ENCODE results near the gene DEK.

The DEK gene

DNA sequence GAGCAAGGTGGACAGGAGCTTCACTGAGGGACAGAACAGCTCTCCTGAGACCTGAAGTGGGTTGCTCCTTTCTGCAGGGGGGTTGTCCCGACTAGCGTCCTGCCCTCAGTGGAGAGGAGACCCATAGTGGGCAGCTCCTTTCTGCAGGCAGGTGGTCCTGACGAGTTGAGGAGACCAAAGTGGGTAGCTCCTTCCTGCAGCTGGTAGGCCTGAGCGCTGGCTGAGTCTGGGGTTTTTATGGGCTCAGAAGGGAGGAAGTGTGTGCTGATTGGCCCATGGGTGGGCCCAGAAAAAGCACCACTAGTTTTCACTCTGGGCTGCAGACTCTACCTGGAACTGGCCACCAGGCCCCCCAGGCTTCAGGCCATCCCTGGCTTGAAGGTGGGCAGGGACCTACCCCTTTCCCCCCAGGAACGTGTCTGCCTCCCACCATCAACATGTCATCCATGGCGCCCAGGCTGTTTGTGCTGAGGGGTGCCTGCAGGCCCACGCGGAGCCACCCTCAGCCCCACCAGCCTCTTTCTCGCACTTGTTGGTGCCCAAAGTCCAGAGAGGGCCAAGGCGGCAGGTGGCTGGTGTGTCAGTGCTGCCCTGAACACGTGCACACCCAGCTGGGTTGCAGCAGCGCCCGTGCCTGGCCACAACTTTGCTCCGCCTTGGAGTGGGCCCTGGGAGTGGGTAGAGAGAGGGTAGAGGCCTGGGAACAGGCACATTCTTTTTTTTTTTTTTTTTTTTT lies 1.6 kb upstream of the DEK start:
- DNase-seq (ENCODE audit: low read depth) = no peak

DNA sequence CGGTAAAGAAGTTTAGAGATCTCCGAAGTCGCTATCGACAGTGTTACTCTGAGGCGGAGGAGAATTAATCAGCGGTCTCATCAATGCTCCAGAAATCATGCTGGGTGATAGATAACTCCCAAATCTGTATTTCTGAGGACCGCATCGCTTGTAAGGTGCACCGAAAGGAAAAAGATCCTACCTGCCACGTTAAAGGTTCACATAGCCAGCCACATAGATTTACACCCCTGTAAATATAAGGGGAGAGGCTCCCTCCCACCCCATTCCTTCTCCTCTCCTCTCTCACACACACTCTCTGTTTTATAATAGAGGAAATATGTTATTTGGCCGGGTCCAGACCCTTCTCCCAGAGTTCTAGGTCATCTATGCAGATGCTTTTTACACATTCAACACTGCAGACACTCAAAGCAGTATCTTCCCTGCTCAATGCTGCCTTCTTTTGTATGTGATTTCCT lies 620 bp upstream of the DEK start:
- DNase-seq (ENCODE audit: low read depth) = no peak

- DNase-seq (ENCODE audit: low read depth) = no peak
Measured at GRCh38 chr6:18263418-18264218, 712 bp downstream of the DEK start.

GRCh38 chr6:18262702-18263417 lies 1.5 kb downstream of the DEK start:
- peak; percentile 12 for DNase-seq (ENCODE audit: low read depth)

DNA sequence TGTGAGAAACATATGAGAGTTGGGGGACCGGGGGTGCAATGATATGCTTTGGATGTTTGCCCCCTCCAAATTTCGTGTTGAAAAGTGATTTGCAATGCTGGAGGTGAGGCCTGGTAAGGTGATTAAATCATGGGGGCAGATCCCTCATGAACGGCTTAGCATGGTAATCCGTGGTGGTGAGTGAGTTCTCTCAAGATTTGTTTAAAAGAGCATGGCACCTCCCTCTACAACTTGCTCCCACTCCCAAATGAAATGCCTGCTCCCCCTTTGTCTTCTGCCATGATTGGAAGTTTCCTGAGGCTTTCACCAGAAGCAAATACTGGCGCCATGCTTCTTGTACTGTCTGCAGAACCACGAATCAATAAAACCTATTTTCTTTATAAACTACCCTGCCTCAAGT lies 2.5 kb downstream of the DEK start:
- DNase-seq (ENCODE audit: low read depth) = no peak

DNA sequence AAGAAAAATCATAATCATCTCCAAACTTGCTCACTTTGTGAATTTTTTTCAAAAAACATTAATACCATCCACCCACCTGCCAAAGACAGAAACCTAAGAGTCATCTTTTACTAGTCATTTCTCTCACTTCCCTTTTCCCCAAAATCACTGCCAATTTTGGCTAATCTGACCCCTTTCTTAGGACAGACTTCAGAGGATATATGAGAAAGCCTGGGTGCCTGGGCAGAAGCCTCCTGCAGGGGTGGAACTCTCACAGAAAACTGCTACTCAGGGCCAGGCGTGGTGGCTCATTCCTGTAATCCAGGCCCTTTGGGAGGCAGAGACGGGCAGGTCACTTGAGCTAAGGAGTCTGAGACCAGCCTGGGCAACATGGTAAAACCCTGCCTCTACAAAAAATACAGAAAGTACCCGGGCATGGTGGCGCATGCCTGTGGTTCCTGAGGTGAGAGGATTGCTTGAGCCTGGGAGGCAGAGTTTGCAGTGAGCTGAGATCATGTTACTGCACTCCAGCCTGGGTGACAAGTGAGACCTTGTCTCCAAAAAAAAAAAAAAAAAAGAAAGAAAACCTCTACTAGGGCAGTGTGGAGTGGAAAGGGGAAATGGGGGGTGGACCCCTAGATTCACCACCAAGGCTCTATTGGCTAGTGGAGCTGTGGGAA lies 3.8 kb downstream of the DEK start:
- peak; percentile 12 for DNase-seq (ENCODE audit: low read depth)

DNA sequence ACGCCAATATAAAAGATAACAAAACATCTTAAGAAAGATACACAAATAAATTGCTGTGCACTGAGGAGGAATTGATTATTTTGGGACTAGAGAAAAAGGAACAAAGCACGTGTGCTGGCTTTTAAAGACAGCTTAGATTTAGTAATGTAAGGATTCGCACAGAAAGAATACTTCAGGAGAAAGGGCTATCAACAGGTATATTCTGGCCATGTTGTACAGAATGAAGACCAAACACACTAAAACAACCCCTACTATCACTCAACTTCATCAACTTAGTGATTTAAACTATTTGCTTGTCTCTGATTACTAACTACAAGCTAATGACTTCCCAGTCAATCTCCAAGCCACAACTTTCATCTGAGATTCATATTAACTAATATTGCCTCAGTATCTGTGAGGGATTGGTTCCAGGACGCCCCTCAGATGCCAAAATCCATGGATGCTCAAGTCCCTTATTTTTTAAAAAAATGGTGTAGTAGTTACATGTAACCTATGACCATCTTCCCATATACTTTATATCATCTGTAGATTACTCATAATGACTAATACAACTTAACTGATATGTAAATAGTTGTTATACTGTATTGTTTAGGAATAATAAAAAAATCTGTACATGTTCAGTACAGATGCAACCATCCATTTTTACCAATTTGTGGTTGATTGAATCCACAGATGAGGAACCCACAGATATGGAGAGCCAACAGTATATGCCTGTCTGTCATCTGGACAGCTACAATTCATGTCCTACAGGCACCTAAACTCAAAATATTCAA lies 4.5 kb downstream of the DEK start:
- DNase-seq (ENCODE audit: low read depth) = no peak

DNA sequence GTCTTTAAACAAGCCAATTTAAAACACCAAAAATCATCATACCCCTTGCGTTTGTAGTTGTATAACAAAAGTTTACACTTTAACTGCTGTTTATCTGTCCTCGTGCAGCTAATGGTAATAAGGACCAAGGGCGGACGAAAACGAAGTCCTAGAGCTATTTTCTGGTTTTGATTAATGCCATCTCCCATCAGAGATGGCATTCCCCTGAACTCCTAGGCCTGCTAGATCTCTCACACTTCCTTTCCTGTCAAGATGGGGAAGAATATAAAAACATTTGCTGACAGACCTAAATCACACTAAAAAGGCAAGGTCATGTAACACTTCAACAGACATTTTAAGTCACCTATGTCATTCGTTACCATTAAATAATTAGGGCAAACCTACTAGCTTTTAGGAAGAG lies 9.5 kb downstream of the DEK start:
- no peak for DNase-seq (ENCODE audit: low read depth)

DNA sequence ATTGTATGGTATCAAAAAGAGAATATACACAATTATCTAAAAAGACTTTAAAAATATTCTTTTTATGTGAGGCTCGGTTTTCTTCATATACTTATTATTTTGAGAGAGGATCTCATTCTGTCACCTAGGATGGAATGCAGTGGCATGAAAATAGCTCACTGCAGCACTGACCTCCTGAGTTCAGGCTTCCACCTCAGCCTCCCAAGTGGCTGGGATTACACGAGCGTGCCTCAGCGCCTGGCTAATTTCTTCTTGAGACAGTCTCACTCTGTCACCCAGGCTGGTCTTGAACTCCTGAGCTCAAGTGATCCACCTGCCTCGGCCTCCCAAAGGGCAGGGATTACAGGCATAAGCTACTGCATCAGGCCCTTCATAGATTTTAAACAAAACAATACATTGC lies 10.7 kb downstream of the DEK start:
- no peak for DNase-seq (ENCODE audit: low read depth)

DNA sequence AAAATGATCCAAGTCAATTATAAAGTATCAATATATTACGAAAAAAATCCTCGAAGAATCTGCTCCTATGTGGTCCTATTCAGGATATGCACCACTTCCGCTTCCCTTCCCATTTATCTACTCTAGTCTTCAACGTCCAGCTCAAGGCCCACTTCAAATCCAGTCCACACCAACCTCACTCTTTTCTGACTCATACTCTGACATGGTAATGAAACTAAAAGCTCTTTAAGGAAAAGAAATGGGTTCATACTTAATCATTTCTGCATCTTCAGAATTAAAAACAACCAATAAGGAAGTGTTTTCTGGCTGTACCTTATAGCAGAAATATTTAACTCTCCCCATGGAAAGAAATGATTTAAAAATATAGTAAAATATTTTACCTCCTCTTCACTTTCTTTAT lies 15.1 kb downstream of the DEK start:
- DNase-seq (ENCODE audit: low read depth) = no peak

DNA sequence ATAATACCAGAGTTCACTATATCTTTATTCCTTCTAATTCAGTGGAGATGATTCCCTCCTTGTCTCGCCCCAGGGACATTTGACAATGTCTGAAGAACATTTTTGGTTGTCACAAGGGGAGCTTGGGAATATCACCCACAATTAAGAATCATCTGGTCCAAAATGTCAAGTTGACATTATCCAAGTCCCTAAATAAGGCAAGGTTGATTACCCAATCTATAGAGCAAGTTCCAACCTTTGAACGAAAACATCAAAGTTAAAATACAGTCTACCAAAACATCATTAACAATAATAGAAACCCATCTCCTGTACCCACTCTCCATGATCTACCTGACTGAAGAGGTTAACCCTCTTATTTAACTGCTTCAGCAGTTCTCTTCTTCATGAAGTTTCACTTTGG lies 15.6 kb downstream of the DEK start:
- no peak for DNase-seq (ENCODE audit: low read depth)

GRCh38 chr6:18247002-18247401 lies 17.3 kb downstream of the DEK start:
- no peak for DNase-seq (ENCODE audit: low read depth)

DNA sequence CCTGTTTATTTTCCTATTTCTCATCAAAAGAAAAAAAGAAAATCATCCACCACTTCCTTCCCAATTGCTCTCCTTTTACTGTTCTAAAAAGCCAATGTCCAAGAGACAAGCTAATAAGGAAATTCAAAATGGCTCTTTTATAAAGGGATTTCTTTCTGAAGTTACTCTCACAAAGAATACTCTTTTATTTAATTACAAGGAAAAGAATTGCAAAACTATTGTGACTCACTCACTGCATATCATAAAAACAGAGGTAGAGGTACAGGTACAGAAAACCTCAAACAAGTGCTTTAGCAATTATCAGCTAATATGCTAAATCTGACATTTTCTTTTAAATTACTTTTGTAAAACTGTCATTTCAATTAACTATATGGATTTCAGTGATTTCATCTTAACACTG lies 18.1 kb downstream of the DEK start:
- no peak for DNase-seq (ENCODE audit: low read depth)

DNA sequence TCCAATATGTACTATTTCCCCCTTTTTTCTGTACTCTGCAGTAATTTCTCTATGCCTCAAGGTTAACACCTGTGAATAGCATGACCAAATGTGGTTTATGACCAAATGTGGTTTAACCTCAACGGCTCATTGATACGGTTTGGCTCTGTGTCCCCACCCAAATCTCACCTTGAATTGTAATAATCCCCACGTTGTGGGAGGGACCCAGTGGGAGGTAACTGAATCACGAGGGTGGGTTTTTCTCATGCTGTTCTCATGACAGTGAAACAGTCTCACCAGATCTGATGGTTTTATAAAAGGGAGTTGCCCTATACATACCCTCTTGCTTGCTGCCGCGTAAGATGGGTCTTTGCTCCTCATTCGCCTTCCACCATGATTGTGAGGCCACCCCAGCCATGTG lies 18.7 kb downstream of the DEK start:
- DNase-seq (ENCODE audit: low read depth) = peak; percentile 15

DNA sequence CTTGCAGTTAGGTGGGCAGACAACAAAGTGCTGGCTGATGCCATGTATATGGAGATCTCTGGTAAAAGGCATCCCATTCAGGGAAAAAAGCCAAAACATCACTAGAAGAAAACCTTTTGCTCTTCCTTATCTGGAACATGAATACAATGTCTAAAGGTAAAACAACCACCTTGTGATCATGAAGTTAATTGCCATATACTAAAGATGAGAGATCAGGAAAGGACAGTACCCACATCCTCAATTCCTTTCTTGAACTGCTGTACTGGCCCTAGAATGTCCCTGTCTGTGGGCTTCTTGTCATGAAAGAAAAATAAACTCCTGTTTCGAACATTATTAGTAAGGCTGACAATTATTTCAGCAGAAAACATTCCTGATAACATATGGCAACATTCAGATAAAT lies 19.3 kb downstream of the DEK start:
- DNase-seq (ENCODE audit: low read depth) = no peak

DNA sequence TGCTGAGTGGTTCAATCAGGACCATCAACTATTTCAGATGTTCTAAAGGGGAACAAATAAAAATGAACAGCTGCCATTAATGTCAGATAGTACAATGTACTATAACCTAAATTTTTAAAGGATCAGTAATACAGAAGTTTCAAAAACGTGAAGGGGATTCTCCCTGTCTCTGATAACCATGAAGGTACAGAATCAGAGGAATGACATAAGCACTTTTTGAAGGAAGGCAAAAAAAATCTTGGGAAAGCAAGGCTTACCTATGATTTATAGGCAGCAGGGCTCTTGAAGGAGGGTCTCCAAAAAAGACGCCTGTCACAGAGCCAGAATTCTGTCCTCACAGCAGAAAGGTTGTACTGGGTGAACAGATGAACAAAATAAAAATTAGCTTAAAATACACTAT lies 20.1 kb downstream of the DEK start:
- no peak for DNase-seq (ENCODE audit: low read depth)

DNA sequence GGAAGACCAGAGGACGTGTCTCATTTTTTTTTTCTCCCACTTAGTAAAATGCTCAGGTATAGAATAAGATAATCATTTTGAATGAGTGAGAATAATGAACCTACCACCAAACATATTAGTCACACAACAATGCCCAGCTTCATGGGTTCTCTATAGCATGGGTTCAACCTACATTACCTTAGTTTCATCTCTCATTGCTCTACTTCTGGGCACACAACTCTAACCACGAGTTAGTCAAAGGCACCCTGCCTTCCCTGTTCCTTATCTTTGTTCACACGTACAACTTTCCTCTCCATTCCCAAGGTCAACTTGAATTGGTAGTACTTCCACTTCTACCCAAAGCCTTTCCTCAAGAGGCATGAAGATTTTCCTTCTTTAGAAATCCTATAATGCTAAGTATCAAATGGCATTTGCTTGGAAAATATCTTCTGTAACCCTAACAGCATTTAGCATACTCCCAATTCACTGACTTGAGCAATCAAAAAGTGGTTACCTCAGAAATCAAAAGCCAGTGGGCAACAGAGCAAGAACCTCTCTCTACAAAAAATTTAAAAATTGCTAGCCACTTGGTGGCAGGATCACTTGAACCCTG lies 20.9 kb downstream of the DEK start:
- no peak for DNase-seq (ENCODE audit: low read depth)

DNA sequence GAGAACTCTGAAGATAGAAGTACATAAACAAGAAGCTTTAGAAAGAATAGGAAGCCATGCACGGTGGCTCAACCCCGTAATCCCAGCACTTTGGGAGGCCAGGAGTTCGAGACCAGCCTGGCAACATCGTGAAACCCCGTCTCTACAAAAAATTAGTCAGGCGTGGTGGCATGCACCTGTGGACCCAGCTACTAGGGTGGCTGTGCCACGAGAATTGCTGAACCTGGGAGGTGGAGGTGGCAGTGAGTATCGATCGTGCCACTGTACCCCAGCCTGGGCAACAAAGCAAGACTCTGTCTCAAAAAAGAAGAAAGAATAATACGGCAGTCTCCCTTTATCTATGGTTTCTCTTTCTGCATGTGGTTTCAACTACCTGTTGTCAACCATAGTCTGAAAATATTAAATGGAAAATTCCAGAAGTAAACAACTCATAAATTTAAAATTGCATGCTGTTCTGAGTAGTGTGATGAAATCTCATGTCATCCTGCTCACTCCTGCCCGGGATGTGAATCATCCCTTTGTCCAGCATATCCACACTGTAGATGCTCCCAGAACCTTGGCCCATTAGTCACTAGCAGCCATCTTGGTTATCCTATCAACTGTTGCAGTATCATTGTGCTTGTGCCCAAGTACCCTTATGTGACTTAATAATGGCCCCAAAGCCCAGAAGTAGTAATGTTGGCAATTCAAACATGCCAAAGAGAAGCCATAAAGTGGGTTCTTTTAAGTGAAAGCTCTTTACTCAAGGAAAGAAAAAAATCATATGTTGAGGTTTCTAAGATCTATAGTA lies 22.1 kb downstream of the DEK start:
- DNase-seq (ENCODE audit: low read depth) = no peak

- DNase-seq (ENCODE audit: low read depth) = no peak
Measured at GRCh38 chr6:18241208-18242038, 22.9 kb downstream of the DEK start.

DNA sequence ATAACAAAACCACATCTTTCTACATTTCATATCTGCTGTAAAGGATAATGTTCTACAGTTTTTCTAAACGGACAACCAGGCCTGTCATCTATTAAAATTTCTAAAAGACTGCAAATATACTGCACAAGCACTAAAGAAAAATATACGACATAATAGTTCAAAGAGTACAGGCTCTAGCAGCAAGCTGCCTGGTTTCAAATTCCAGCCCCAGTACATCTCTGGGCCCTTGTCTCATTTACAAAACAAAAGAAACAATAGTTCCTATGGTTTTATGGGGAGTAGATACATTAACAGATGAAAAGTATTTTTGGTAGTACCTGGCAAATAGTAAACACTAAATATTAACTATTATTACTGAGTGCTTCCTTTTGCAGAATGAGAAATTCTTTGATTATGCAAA lies 24.1 kb downstream of the DEK start:
- DNase-seq (ENCODE audit: low read depth) = no peak

Measured in stimulated activated CD8-positive, alpha-beta memory T cell treated with anti-CD3 and anti-CD28 coated beads, Interleukin-4, amount 100 ng/mL, for 24 hours (primary cell).